Endothelial cell of umbilical vein (primary cell): ENCODE results near the gene TSEN54. TPM values are rescaled to one million over a fixed set of nuclear protein-coding genes. Genes with fewer than 3 reads are reported as not detected.

Source experiments
- BruUV-seq: library from RNA; stranded (reverse); fragments of 400-500 nt; replicated peaks from 2 replicates; lab custom pipeline; 2021; lab: Mats Ljungman, UMichigan
- CTCF ChIA-PET: fragments of 300-600, 350-600 bp; sonication (Branson Sonifier 250); formaldehyde crosslinking; loops from one replicate; lab custom pipeline; 2021; ENCODE audit warnings: antibody characterized with exemption, inconsistent platforms; lab: Charles Lee
- POLR2A ChIA-PET: fragments of 300-600, 350-600 bp; sonication (Branson Sonifier 250); formaldehyde crosslinking; loops from one replicate; lab custom pipeline; 2021; ENCODE audit warnings: antibody characterized with exemption, inconsistent platforms; lab: Charles Lee
- DNase-seq: peaks from one replicate; pipeline ENCODE4 v3.0.0-alpha.2; 2011; ENCODE audit warnings: low read depth, low spot score
- FAIRE-seq: peaks from 2 replicates; lab custom pipeline; 2011; peaks lifted over from hg19 to GRCh38; lab: Jason Lieb, UNC
- H2AFZ ChIP-seq: 2 replicates; pipeline ENCODE4 v1.6.0; 2012; ENCODE audit warnings: low read depth, low read length, control low read depth, inconsistent platforms
- H3K27ac ChIP-seq: 2 replicates; pipeline ENCODE4 v1.5.1; 2011; ENCODE audit warnings: low read depth, mild to moderate bottlenecking, control low read depth, low read length, moderate library complexity; ENCODE audit not compliant: insufficient read depth
- H3K27me3 ChIP-seq, 2 experiments: 2 replicates each; pipeline versions ENCODE4 v1.6.0 to v1.6.1; 2011; ENCODE audit warnings: low read length in 2 of 2, mixed read lengths in 1 of 2; ENCODE audit not compliant: control insufficient read depth in 2 of 2, insufficient read depth in 2 of 2
- H3K36me3 ChIP-seq, 2 experiments: 2 replicates in 1 of 2; 3 replicates in 1 of 2; pipeline ENCODE4 v1.5.1; 2011; ENCODE audit warnings: low read length in 2 of 2, mild to moderate bottlenecking in 1 of 2, moderate library complexity in 1 of 2; ENCODE audit not compliant: control insufficient read depth in 2 of 2, insufficient read depth in 2 of 2; ENCODE audit errors: extremely low read depth in 1 of 2
- H3K4me1 ChIP-seq: 3 replicates; pipeline ENCODE4 v1.5.1; 2011; ENCODE audit warnings: mild to moderate bottlenecking, low read length; ENCODE audit not compliant: control insufficient read depth, insufficient read depth; ENCODE audit errors: extremely low read depth
- H3K4me2 ChIP-seq: 2 replicates; pipeline ENCODE4 v1.6.1; 2011; ENCODE audit warnings: low read length, control low read depth, mixed read lengths; ENCODE audit not compliant: insufficient read depth
- H3K4me3 ChIP-seq, 3 experiments: fragments of 200-600 bp in 1 of 3; sonication (generic), shearing (Covaris generic) in 1 of 3; replicated peaks in 1 of 3; 2 replicates each; pipeline ENCODE4 v1.5.1; 2011 to 2016; ENCODE audit warnings: control low read depth in 3 of 3, low read length in 3 of 3, mild to moderate bottlenecking in 2 of 3, inconsistent platforms in 1 of 3, low read depth in 1 of 3, moderate library complexity in 1 of 3; ENCODE audit not compliant: insufficient read depth in 1 of 3
- H3K79me2 ChIP-seq: 2 replicates; pipeline ENCODE4 v1.6.0; 2012; ENCODE audit warnings: low read length, inconsistent platforms; ENCODE audit not compliant: control insufficient read depth, insufficient read depth
- H3K9ac ChIP-seq: replicated peaks from 2 replicates; pipeline ENCODE3; 2011; ENCODE audit warnings: low read length, control low read depth; ENCODE audit not compliant: insufficient read depth; ENCODE audit errors: extremely low read depth
- H3K9me1 ChIP-seq: replicated peaks from 3 replicates; pipeline ENCODE4 v1.6.0; 2011; ENCODE audit warnings: mild to moderate bottlenecking, low read length; ENCODE audit not compliant: control insufficient read depth, insufficient read depth; ENCODE audit errors: extremely low read depth
- H3K9me3 ChIP-seq: replicated peaks from 2 replicates; pipeline ENCODE4 v1.5.1; 2012; ENCODE audit warnings: low read length, inconsistent platforms; ENCODE audit not compliant: control insufficient read depth, insufficient read depth
- H4K20me1 ChIP-seq: replicated peaks from 2 replicates; pipeline ENCODE3; 2011; ENCODE audit warnings: mild to moderate bottlenecking, low read length; ENCODE audit not compliant: control insufficient read depth, insufficient read depth; ENCODE audit errors: extremely low read depth
- CTCF ChIP-seq, 2 donors: IDR thresholded peaks; 1 replicate in 1 of 2; 2 replicates in 1 of 2; pipeline ENCODE4 v1.5.1; 2011; ENCODE audit warnings: low read length in 2 of 2, mild to moderate bottlenecking in 2 of 2, moderate library complexity in 2 of 2, control low read depth in 1 of 2, inconsistent platforms in 1 of 2, low read depth in 1 of 2; ENCODE audit not compliant: insufficient read depth in 1 of 2; ENCODE audit errors: extremely low read depth in 1 of 2
- EZH2 ChIP-seq: IDR thresholded peaks from 2 replicates; pipeline ENCODE4 v1.6.1; 2012; ENCODE audit warnings: borderline replicate concordance, low read depth, mild to moderate bottlenecking, moderate library complexity, low read length, inconsistent platforms; ENCODE audit not compliant: severe bottlenecking
- FOS ChIP-seq: IDR thresholded peaks from 2 replicates; pipeline ENCODE4 v1.6.1; 2011; ENCODE audit warnings: mild to moderate bottlenecking, low read length, moderate library complexity, borderline replicate concordance; ENCODE audit not compliant: insufficient read depth
- GATA2 ChIP-seq: IDR thresholded peaks from 2 replicates; pipeline ENCODE4 v1.7.0; 2011; ENCODE audit warnings: low read depth, mild to moderate bottlenecking, moderate library complexity, mixed read lengths, low read length; ENCODE audit not compliant: insufficient read length, insufficient read depth
- JUN ChIP-seq: IDR thresholded peaks from 2 replicates; pipeline ENCODE4 v1.6.1; 2011; ENCODE audit warnings: borderline replicate concordance, low read depth; ENCODE audit not compliant: insufficient read length, insufficient read depth
- MAX ChIP-seq: IDR thresholded peaks from 2 replicates; pipeline ENCODE4 v1.6.1; 2011; ENCODE audit not compliant: insufficient read depth, insufficient read length
- MYC ChIP-seq: IDR thresholded peaks from one replicate; pipeline ENCODE4 v1.6.1; 2011; ENCODE audit warnings: mild to moderate bottlenecking, low read depth, low read length
- POLR2A ChIP-seq: IDR thresholded peaks from 2 replicates; pipeline ENCODE4 v1.6.1; 2012; ENCODE audit warnings: low read depth, mild to moderate bottlenecking, control low read depth, low read length
- POLR2AphosphoS5 ChIP-seq: IDR thresholded peaks from 2 replicates; pipeline ENCODE4 v1.6.1; 2012; ENCODE audit warnings: low read depth, mild to moderate bottlenecking, control low read depth, low read length, moderate library complexity; ENCODE audit not compliant: insufficient read depth
- dilution Hi-C: fragments of 300-500 bp; cut with MboI; formaldehyde crosslinking; loops from one replicate; pipeline ENCODE4 v1.15.0; 2019; ENCODE audit warnings: low sequenced_read_pairs; ENCODE audit not compliant: extremely low pct_ligation_motif_present
- intact Hi-C: fragments of 100-400 bp; cut with micrococcal nuclease; formaldehyde crosslinking; loops from one replicate; pipeline ENCODE4 v1.10.0; 2022
- polyA plus RNA-seq, 4 experiments: library from polyadenylated mRNA; depleted of rRNA in 3 of 4; stranded (reverse) in 3 of 4; unstranded in 1 of 4; fragments of >200 nt; gene quantifications; 2 replicates each; pipeline versions ENCODE4 v1.2.1 to v1.2.3, GENCODE V29; 2011 to 2012; ENCODE audit warnings: missing spikeins in 1 of 4
- total RNA-seq: library from RNA; stranded (reverse); gene quantifications from 2 replicates; pipeline ENCODE4 v1.2.3, GENCODE V29; 2021

The TSEN54 gene
- total and polyA plus RNA-seq, 2 donors (not counting 3 experiments of a cell fraction or from before 2014, with no cell fraction given) = 22.3 to 26.3 TPM

- H3K36me3 ChIP-seq = peaks cover 0 to 29% of the 10 kb centered on the region in 2 experiments
- H2AFZ ChIP-seq = no peak overlapping the region
- no peak overlapping the region for H3K27ac ChIP-seq
- H3K27me3 ChIP-seq = no peaks in the 10 kb centered on the region
- no peak overlapping the region for H3K9ac ChIP-seq
- CTCF ChIA-PET = interaction anchor here (1.5 kb wide), 1 partner anchor 11 kb away, joined by 7 read pairs; the partner anchor contains the start of gene TSEN54
- dilution Hi-C loops = no loop called here
- peaks cover 16% of the 10 kb centered on the region for H3K4me1 ChIP-seq
- DNase-seq (no peak), FAIRE-seq (no peak)
- H3K9me3 ChIP-seq = no peaks in the 10 kb centered on the region
- H3K79me2 ChIP-seq = no peaks in the 10 kb centered on the region
- BruUV-seq = no TSS peak
- POLR2A ChIA-PET = no interaction called here
- H4K20me1 ChIP-seq = no peaks in the 10 kb centered on the region
- intact Hi-C loops = no loop called here
- no peak overlapping the region for H3K4me3 ChIP-seq
- H3K4me2 ChIP-seq = no peak overlapping the region
- TF ChIP-seq GATA2 (no peak), POLR2AphosphoS5 (no peak), MAX (no peak), JUN (no peak)
- no peaks in the 10 kb centered on the region for H3K9me1 ChIP-seq
Observed at GRCh38 chr17:75505640-75506039, 10.7 kb upstream of the TSEN54 start.

GRCh38 chr17:75506134-75506533 is 10.2 kb upstream of the TSEN54 start:
- CTCF ChIA-PET = no interaction called here
- Histone ChIP-seq H4K20me1 (no peaks in the 10 kb centered on the region), H2AFZ (no peak overlapping the region), H3K27ac (no peak overlapping the region), H3K4me2 (no peak overlapping the region), H3K79me2 (peaks cover 2% of the 10 kb centered on the region), H3K9me1 (no peaks in the 10 kb centered on the region), H3K9me3 (no peaks in the 10 kb centered on the region), H3K9ac (no peak overlapping the region), H3K27me3 (no peaks in the 10 kb centered on the region), H3K4me3 (no peak overlapping the region), H3K36me3 (peaks cover 0 to 24% of the 10 kb centered on the region in 2 experiments), H3K4me1 (peaks cover 19% of the 10 kb centered on the region)
- no peak for TF ChIP-seq POLR2AphosphoS5
- no peak for TF ChIP-seq FOS
- TF ChIP-seq EZH2 = no peak
- TF ChIP-seq MYC = no peak
- no peak for TF ChIP-seq CTCF (IDR thresholded peaks at IDR 0.05; ENCODE audit: extremely low read depth in 1 of 2, insufficient read depth in 1 of 2, low read depth in 1 of 2, low read length in 2 of 2)
- no peak for TF ChIP-seq POLR2A
- no peak for TF ChIP-seq GATA2
- no peak for TF ChIP-seq MAX
- TF ChIP-seq JUN = no peak
- intact Hi-C loops = no loop called here
- BruUV-seq = no TSS peak
- POLR2A ChIA-PET = no interaction called here
- DNase-seq (no peak), FAIRE-seq (no peak)
- dilution Hi-C loops = no loop called here
